Endodermal cell (in vitro differentiated cells): Measurements from ENCODE around the gene TSPAN3. TPM values are rescaled to one million over a fixed set of nuclear protein-coding genes. Genes with fewer than 3 reads are reported as not detected.

Experiments
- DNase-seq: peaks from one replicate; pipeline ENCODE4 v3.0.0-alpha.2; 2017
- H3K27ac ChIP-seq: 2 replicates; pipeline ENCODE4 v1.5.1; 2013; ENCODE audit warnings: mild to moderate bottlenecking, low read depth, low read length, moderate library complexity
- H3K27me3 ChIP-seq: 2 replicates; pipeline ENCODE4 v1.6.1; 2013; ENCODE audit warnings: mild to moderate bottlenecking, low read length, moderate library complexity; ENCODE audit not compliant: insufficient read depth, control insufficient read depth, poor library complexity, severe bottlenecking
- H3K36me3 ChIP-seq: 2 replicates; pipeline ENCODE4 v1.7.0; 2013; ENCODE audit warnings: mild to moderate bottlenecking, low read length, moderate library complexity; ENCODE audit not compliant: control insufficient read depth, insufficient read depth
- H3K4me1 ChIP-seq: one replicate; pipeline ENCODE4 v1.7.0; 2013; ENCODE audit warnings: low read length; ENCODE audit not compliant: control insufficient read depth, insufficient read depth
- H3K4me3 ChIP-seq: 2 replicates; pipeline ENCODE4 v1.5.1; 2013; ENCODE audit warnings: mild to moderate bottlenecking, low read length, moderate library complexity
- H3K9ac ChIP-seq: 2 replicates; pipeline ENCODE4 v1.6.1; 2013; ENCODE audit warnings: mild to moderate bottlenecking, low read length, moderate library complexity; ENCODE audit not compliant: poor library complexity, severe bottlenecking; ENCODE audit errors: extremely low read depth
- H3K9me3 ChIP-seq: 2 replicates; pipeline ENCODE4 v1.6.1; 2013; ENCODE audit warnings: mild to moderate bottlenecking, low read length, moderate library complexity; ENCODE audit not compliant: control insufficient read depth
- H3K27ac Mint-ChIP-seq: 2 replicates; pipeline ENCODE4 v1.8.0; 2020; ENCODE audit warnings: mixed read lengths
- H3K27me3 Mint-ChIP-seq: 2 replicates; pipeline ENCODE4 v1.8.0; 2021; ENCODE audit warnings: mild to moderate bottlenecking, mixed read lengths; ENCODE audit not compliant: insufficient read depth
- H3K36me3 Mint-ChIP-seq: 2 replicates; pipeline ENCODE4 v1.8.0; 2020; ENCODE audit warnings: low read depth, mixed read lengths
- H3K4me1 Mint-ChIP-seq: 2 replicates; pipeline ENCODE4 v1.8.0; 2020; ENCODE audit warnings: mixed read lengths
- H3K4me3 Mint-ChIP-seq: 2 replicates; pipeline ENCODE4 v1.8.0; 2020; ENCODE audit warnings: mild to moderate bottlenecking, moderate library complexity, mixed read lengths
- H3K9me3 Mint-ChIP-seq: 2 replicates; pipeline ENCODE4 v1.8.0; 2020; ENCODE audit warnings: mild to moderate bottlenecking, mixed read lengths
- CTCF ChIP-seq: fragments of 200-600 bp; sonication (generic); conservative IDR thresholded peaks from 2 replicates; pipeline ENCODE4 v1.5.0; 2021; ENCODE audit warnings: antibody characterized with exemption, mild to moderate bottlenecking
- WGBS, 2 experiments: methylation state at CpG; one replicate each; pipeline versions ENCODE4 v1.1.5 to v1.1.7; 2013; ENCODE audit warnings: missing lambda C conversion rate in 2 of 2, mixed read lengths in 1 of 2; ENCODE audit not compliant: insufficient coverage in 1 of 2, insufficient read length in 1 of 2; 5-methylcytosine and 5-hydroxymethylcytosine counted together
- total RNA-seq, 2 donors: library from RNA; stranded (reverse); fragmentation: NEBNext Ultra II Directional in 1 of 2; extraction: Animal tissue kit (Norgen Biotek cat#: 25700) in 1 of 2; gene quantifications; 2 replicates in 1 of 2; 3 replicates in 1 of 2; pipeline ENCODE4 v1.2.1, GENCODE V29; 2021

Gene TSPAN3
- total RNA-seq, 2 donors from 2014 or later, result 188 to 211 TPM

- Mint-ChIP-seq H3K27me3 (no peaks in the 10 kb centered on the region), H3K27ac (no peak overlapping the region), H3K4me1 (peaks cover 5% of the 10 kb centered on the region), H3K36me3 (no peaks in the 10 kb centered on the region), H3K4me3 (no peak overlapping the region), H3K9me3 (no peaks in the 10 kb centered on the region)
- WGBS, 2 experiments, result 93 to 100% methylated on average over 1 to 3 of the region's 3 CpGs
- no peak overlapping the region for H3K4me3 ChIP-seq
- H3K4me1 ChIP-seq, result no peaks in the 10 kb centered on the region
- no peaks in the 10 kb centered on the region for H3K36me3 ChIP-seq
- H3K27me3 ChIP-seq, result no peaks in the 10 kb centered on the region
- TF ChIP-seq CTCF, result no peak
- no peak for DNase-seq
- H3K27ac ChIP-seq, result no peak overlapping the region
- H3K9ac ChIP-seq, result no peak overlapping the region
- no peaks in the 10 kb centered on the region for H3K9me3 ChIP-seq
These were observed 40.9 kb upstream of the TSPAN3 start for GRCh38 chr15:77111789-77112188.

GRCh38 chr15:77107531-77108355 is 36.8 kb upstream of the TSPAN3 start:
- Mint-ChIP-seq H3K36me3 (no peaks in the 10 kb centered on the region), H3K9me3 (no peaks in the 10 kb centered on the region), H3K4me3 (no peak overlapping the region), H3K4me1 (peaks cover 11% of the 10 kb centered on the region), H3K27me3 (no peaks in the 10 kb centered on the region), H3K27ac (no peak overlapping the region)
- H3K9ac ChIP-seq, result no peak overlapping the region
- no peaks in the 10 kb centered on the region for H3K9me3 ChIP-seq
- no peaks in the 10 kb centered on the region for H3K36me3 ChIP-seq
- no peak overlapping the region for H3K27ac ChIP-seq
- H3K4me3 ChIP-seq, result no peak overlapping the region
- 61 to 74% methylated on average over 4 to 8 of the region's 9 CpGs for WGBS, 2 experiments
- DNase-seq, result peak; percentile 90
- no peaks in the 10 kb centered on the region for H3K27me3 ChIP-seq
- peak; percentile 90 for TF ChIP-seq CTCF
- H3K4me1 ChIP-seq, result no peaks in the 10 kb centered on the region

GRCh38 chr15:77107068-77107467 is 36.2 kb upstream of the TSPAN3 start:
- Histone ChIP-seq H3K36me3 (no peaks in the 10 kb centered on the region), H3K9ac (no peak overlapping the region), H3K9me3 (no peaks in the 10 kb centered on the region), H3K27me3 (no peaks in the 10 kb centered on the region), H3K4me1 (peaks cover under 1% of the 10 kb centered on the region), H3K27ac (no peak overlapping the region), H3K4me3 (no peak overlapping the region)
- H3K27me3 Mint-ChIP-seq, result no peaks in the 10 kb centered on the region
- H3K4me3 Mint-ChIP-seq, result no peak overlapping the region
- TF ChIP-seq CTCF, result no peak
- DNase-seq, result no peak
- peaks cover 14% of the 10 kb centered on the region for H3K4me1 Mint-ChIP-seq
- no peak overlapping the region for H3K27ac Mint-ChIP-seq
- H3K9me3 Mint-ChIP-seq, result no peaks in the 10 kb centered on the region
- WGBS, 2 experiments, result 93% methylated on average over 2 of the region's 2 CpGs; no CpG with 5 or more reads in 1 of the 2 experiments
- no peaks in the 10 kb centered on the region for H3K36me3 Mint-ChIP-seq
